T-helper 1 cell treated with Interleukin-12 subunit alpha and Interleukin-12 subunit beta and Interleukin-4 antibody, amounts not matched to agents 30 ng/mL and 1 ng/mL, for 36 hours (primary cell): Measurements from ENCODE around the gene PDE4DIP. TPM values are rescaled to one million over a fixed set of nuclear protein-coding genes. Genes with fewer than 3 reads are reported as not detected.
"Not testable (repeated sequence)": the region's sequence is repeated elsewhere in the genome, so short reads cannot be mapped to it uniquely, and the experiment has no call there.

Experiments
- intact Hi-C: fragments of 100-400 bp; cut with micrococcal nuclease; formaldehyde crosslinking; loops from one replicate; pipeline ENCODE4 v1.15.1; 2024
- total RNA-seq: library from RNA; stranded (reverse); gene quantifications from 2 replicates; pipeline ENCODE4 v1.2.3, GENCODE V29; 2022

The PDE4DIP gene
- 47.9 and 51.3 TPM in 2 replicates for total RNA-seq

DNA sequence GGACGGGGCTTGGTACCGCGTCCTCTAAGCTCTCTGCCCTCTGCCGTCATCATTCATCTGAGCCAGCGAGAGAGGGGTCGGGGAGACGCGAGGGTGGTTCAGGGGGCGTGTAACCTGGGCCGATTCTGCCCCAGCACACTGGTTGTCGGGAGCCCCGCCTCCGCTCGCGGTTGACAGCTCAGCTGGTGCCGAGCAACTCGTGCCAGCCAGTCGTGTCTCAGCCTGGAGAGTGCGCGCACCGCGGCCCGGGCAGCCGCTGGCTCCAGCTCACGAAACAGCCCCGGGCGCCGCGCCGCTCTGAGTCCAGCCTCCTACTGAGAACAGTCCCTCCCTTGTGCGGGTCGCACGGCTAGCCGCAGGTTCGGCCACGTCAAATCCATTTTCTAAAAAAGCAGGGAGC, at the start of gene PDE4DIP:
Gene PDE4DIP, plus strand, starts transcription at position 209 of the 400 bp plus-strand sequence. CDS start 347 bp downstream, outside the sequence.
- intact Hi-C loops: not testable (repeated sequence)

DNA sequence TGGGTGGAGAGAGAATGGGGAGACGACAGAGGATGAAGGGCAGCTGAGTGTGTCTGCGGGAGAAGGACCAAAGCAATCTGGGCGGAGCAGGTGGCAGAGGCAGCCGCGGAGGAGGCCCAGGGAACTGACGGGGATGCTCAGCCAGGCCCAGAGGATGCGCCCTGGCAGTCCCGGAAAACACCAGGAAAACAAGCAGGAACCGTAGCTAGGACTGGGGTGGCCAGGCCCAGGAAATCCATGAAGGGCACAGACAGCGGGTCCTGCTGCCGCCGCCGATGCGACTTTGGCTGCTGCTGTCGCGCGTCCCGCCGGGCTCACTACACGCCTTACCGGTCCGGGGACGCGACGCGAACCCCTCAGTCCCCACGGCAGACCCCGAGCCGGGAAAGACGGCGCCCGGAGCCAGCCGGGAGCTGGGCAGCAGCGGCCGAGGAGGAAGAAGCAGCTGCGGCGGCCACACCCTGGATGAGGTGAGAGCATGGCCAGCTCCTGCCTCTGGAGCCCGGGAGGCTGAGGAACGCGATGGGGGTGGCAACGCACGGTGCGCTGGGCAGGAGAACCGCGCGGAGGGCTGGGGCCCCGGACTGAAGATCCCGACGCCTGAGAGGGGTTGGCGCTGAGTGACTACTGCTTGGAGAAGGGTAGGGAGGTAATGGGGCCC, 35.8 kb upstream of the PDE4DIP start:
- intact Hi-C loops: not testable (repeated sequence)

DNA sequence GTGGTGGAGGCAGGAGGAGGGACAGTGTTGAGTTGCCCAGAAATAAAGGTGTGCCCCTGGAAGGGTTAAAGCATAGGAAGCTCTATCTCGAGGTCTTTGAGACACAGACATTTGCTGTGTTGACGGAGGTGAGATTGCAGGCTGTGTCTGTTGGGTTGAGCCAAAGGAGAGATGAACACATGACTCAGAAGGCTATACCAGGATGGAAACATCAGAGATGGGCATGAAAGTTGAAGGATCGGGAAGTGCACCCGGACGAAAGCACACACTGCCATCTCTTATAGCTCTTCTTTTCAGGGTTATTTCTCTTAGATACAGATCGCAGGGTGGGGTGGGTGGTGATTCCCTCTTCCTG, 35.3 kb upstream of the PDE4DIP start:
- intact Hi-C loops: not testable (repeated sequence)

DNA sequence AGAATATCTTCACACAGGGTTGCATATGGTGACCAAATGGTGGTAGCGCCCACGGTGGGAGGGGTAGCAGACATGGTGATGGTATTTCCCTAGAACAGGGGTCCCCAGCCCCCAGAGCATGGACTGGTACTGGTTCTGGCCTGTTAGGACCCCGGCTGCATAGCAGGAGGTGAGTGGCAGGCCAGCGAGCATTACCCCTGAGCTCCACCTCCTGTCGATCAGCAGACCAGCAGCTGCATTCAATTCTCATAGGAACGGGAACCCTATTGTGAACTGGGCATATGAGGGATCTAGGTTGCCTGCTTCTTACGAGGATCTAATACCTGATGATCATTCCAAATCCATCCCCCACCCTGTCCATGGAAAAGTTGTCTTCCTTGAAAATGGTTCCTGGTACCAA, 22.0 kb upstream of the PDE4DIP start:
- intact Hi-C loops: not testable (repeated sequence)

DNA sequence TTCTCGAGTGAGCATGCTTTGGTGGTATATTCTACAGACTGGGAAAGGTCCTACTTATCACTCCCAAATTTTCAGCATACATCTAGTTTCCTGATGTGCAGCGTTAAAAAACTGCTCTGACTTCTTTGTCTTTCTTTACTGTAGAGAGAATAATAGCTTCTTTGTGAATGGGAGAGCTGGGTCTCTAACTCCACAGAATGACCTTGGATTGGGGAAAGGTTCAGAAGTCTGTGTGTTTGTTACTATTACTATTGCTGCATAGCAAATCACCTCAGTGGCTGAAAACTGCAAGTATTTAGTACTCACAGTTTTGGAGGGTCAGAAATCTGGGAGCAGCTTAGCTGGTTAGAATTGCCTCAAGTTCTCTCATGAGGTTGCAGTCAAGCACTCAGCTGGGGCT, 20.4 kb upstream of the PDE4DIP start:
- intact Hi-C loops: not testable (repeated sequence)

DNA sequence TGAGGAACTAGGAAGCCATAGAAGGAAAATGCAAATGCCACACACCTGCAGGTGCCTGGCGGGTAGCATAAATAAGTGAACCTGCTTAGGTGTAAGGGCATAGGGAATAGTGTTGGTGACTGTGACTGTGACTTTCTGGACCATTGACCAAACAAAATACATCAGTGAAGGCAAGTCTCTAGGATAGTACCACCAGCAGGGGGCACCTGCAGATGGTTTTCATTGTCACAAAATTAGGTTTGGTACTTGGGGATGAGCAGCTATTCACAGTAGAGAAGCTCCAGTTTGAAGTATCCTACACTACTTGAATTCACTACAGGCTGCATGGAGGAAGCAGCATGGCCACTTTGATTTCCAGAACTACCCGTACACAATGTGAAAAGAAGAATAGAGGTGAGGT, 19.2 kb upstream of the PDE4DIP start:
- intact Hi-C loops: not testable (repeated sequence)

DNA sequence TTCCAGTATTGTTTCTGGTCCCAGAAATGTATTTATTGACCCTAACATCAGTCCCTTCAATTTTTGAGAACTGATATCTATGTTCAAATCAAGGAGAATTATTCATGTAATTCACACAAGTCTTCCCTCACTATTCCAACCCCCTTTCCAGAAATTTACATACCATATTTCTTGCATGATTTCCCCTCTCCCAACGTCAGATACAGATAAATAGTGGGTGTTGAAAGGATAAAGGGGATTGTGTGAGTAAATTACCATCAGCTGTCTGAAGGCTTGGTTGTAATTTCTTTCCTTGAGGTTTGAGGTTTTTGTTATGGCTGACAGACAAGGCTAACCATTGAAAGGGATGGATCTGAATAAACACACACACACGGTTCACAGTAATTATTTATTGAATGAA, 15.7 kb upstream of the PDE4DIP start:
- intact Hi-C loops: not testable (repeated sequence)

DNA sequence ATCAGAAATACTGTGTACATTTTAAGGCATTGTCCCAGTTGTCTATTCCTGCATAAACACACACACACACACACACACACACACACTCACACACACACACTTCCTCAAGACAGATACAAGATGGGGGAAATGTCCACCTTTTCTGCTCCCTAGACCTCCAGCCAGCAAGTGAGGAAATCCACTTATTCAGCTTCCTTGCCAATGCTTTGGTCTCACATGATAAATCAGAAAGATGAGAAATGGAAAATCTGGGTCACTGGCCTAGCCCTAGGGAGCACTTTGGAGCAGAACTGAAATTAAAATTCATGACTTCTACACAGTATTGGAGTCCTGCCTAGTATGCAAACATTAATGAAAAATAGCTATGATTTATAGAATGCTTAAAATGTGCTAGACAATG, 15.3 kb upstream of the PDE4DIP start:
- intact Hi-C loops: not testable (repeated sequence)

DNA sequence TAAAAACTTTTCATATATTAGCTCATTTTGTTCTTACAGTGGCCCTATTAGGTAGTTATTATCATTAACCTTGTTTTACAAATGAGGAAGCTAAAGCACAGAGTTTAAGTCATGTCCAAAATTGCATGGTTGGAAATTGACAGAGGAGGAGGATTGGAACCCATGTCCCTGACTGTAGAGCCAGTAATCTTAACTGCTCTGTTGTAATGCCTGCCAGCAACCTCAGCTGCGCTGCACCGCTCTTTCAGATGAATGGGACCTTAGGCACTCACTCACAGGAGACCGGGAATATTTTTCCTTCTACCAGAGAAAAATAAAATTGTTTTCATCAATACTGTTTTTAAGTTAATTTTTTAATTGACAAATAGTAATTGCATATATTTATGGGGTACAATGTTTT, 14.9 kb upstream of the PDE4DIP start:
- intact Hi-C loops: not testable (repeated sequence)

DNA sequence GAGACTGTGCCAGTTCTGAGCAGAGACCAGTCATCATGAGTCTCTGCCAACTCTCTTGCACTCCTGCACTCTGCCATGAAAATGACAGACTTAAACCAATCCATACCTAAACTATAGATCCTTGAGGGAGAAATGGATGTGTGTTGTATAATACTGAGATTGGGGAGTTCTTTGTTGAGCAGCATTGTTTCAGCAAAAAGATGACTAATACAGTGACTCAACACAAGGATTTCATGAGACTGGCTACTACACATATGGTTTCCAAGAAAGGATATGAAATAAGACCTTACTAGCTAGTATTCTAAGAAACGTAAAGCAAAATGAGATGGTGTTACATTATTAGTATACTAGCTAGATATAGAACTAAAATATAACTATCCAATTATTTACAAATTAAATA, 3.0 kb upstream of the PDE4DIP start:
- intact Hi-C loops: not testable (repeated sequence)

DNA sequence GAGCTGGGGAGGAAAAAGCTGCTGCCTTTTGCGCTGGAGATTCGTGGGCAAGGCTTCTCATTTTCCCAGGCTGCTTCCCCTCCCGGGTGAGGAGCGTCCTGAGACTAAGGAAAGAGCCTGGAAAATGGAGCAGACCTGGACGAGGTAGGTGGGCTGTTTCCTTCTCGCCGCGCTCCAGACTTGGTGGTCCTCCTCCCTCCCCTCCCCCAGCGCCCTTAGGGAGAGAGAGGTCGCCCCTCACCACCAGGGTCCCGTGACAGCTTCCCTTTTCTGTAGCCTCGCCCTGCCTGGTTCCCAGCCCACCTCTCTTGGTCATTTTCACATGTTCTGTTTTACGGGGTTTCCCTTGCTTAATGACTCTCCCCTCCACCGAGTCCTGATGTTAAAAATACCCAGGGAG, 423 bp downstream of the PDE4DIP start:
- intact Hi-C loops: not testable (repeated sequence)

DNA sequence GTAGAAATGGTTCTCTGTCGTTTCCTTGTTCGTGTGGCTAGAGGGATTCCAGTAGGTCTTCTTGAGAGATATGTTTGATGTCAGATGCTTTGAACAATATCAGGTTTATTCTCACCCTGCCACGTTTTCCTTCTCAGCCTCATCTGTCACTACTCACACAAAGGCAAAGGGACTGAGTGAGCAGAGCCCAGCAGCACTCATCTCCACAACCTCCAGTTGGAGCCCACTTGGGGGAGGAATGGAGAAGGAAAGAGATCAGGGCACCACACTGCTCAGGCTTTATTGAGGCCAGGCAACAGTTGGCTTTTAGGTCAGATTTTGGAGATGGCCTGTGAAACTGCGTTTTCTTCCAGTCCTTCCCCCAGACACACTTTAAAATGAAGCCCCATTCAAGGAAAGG, 840 bp downstream of the PDE4DIP start:
- intact Hi-C loops: not testable (repeated sequence)

DNA sequence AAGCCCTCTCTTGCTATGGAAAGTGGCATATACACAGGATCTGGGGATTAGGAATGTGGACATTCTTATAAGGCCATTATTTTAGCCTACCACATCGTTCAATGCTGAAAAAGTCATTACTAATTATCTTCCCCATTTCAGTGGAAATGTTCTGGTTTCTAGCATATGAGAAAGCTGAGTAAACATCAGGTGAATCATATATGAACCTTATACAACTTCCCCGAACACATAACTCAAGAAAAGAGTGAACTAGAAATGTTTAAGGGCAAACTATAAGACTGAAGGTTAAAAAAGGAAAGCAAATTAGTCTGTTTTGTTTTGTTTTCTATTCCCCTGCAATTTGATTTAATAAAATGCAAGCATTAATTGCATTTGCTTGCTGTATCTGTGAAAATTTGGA, 6.1 kb downstream of the PDE4DIP start:
- intact Hi-C loops: not testable (repeated sequence)

DNA sequence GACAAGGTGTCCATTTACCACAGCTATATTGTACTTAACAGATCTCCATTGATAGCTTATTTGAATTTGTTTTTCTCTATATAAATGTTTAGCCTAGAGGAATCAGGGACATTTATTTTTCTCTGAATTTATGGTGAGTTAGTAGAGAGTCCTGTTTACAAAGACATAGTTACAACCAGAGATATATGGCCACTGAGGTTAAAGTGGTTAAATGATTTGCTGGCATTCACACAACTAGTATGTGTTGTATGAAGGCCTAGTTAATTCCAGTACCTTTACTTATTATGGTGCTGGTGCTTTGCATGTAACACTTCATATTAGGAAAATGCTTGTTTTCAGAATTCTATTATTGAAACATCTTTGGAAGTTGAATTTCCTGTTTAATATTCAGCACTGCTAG, 6.6 kb downstream of the PDE4DIP start:
- intact Hi-C loops: not testable (repeated sequence)

DNA sequence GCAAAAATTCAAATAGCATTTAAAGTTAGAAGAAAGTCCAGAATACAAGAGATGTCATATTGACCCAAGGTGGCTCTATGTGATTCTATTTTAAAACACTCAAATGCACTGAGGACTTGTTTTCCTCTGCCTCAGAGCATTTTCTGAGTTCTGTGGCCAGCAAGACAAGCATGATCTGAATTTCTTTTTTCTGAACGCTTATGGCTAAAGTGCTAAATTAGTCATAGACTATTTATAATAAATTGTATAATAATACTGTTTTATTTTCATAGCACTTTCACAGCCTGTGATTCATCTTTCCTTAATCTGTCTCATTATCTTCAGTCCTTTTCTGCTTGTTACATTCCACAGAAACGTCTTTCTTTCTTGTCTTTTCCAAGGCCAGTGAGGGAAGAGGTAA, 7.5 kb downstream of the PDE4DIP start:
- intact Hi-C loops: not testable (repeated sequence)

DNA sequence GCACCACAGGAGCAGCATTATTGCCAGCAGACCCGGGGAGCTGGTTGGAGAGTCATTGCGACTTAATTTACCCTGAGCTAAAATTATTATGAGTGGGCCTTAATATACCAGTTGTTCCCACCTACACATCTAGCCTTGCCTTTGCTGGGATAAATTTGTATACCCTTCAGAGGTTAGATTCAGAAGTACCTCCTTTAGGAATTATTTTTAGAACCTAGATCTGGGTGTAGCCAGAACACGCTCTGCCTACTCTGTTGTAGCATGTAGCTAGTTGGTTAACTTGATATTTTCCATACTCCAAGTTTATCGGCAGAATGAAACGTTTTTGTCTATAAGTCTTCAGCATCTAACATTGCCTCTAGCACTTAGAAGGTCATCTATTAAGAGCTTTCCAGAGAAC, 9.1 kb downstream of the PDE4DIP start:
- intact Hi-C loops: not testable (repeated sequence)

DNA sequence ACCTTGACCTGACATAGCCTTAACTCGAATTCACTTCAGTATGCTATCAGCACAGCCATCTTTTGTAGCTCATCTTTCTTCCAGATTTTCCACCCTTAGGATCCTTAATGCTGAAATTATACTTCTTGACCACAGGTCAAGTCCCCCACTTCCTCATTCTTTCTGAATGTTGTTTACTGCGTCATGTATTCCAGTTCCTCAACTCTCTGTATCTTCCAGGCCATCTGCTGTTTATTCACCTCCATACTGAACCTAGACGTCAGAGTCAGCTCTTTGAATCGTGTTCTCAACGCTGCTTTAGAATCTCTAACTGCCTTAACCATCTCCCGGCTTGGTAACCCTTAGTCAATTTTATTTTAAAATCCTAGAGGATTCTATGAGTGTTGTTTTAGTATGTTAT, 9.8 kb downstream of the PDE4DIP start:
- intact Hi-C loops: not testable (repeated sequence)

DNA sequence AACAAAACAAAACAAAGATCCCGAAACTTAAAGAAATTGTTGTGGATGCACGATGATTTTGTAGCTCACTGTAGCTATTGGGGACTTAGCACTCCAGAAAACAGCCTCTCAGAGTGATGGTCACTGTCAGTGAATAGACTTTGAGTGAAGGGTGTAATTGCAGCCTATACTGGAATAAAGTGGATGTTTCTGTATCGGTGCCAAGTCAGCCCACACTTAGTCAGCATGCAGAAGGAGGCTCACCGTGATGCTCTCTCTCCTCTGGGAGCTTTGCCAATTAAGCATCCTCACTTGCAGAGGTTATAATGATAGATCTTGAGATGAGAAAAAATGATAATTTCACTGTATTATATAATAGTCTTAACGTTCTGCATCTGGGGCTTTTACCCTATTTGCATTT, 11.1 kb downstream of the PDE4DIP start:
- intact Hi-C loops: not testable (repeated sequence)

DNA sequence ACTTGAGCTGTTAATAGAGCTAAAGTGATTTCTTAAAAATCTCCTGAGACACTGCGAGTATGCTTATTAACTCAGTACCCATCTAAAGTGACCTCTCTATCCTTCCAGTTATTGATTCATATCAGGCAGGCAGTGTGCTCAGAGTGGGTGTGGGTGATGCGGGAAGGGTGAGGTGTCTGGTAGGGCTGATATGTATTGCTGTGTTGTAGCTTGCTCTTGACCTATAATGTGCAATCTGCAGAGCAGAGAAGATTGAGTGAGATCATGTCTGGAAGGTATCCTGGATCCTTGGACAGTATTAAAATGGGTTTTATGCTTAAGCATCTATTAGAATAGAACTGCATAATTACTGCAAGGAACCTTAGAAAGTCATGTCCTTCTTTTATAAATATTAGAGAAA, 15.8 kb downstream of the PDE4DIP start:
- intact Hi-C loops: not testable (repeated sequence)

DNA sequence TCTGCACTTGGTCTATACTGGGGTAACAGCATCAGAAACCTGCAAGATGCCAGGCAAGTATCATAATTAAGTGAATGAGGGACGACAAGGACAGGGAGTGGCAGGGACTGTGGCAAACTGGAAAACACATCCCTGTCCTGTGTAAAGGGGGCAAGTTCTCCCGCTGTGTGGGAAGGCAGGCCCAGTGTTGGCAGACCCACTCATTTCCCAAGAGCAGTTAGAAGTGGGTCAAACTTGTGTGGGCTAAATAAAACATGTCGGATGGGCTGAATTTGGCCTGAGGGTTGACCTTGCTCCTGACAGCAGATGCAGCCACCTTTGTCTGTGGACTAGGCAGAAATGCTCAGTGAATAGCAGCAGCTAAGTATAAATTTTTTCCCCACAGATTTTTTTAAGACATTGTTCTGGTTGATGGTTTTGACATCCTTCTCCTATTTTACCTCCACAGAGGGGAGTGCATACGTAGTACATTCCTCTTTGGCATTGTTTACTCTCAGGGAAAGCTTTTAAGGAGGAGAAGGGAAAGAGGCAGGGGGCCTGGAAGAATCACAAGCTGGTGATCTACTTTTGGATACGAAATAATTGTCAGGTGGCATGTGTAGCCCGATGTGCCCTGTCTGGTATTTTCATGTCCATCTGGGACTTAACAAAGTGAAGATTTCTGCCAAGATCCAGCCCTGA, 16.5 kb downstream of the PDE4DIP start:
- intact Hi-C loops: not testable (repeated sequence)

DNA sequence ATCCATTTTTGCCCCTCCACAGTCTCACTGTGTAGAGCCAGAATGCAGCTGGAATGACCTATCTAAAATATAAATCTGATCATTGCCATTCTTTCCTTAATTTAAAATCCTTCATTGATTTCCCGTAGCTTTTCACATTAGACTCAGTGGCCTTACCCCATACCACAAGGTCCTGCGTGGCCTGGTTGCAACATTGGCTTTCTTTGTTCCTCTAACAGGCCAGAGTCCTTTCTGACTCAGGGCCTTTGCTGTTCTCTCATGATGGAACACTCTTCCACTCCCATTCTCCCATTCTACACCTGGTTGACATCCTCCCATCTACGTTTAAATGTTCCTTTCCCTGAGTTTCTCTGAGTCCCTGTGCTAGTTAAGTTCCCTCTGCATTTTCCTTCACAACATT, 18.4 kb downstream of the PDE4DIP start:
- intact Hi-C loops: not testable (repeated sequence)

DNA sequence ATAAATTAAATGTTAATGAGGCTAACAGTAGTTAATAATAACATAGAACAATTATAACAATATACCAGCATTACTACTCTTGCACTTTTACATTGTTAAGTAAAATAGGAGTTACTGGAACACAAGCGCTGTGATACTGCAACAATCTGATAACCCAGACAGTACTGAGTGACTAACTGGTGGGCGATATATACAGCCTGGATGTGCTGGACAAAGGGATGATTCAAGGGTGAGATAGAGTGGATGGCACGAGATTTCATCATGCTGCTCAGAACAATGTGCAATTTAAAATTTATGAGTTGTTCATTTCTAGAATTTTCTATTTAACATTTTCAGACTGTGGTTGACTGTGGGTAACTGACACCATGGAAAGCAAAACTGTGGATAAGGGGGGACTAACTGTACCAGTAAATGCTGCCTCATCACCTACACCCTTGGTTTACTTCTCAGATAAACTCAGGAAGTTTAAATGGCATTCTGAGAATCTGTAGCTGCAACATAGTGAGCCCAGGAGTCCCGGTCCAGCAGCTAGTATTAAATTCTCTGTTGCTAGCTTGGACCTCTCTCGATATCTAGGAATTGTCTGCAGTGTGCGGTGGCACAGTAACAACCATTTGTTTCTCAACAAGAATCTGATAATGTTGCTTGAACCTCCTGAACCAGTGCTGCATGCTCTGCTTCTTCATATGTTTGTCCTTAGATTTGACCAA, 24.9 kb downstream of the PDE4DIP start:
- intact Hi-C loops: not testable (repeated sequence)

DNA sequence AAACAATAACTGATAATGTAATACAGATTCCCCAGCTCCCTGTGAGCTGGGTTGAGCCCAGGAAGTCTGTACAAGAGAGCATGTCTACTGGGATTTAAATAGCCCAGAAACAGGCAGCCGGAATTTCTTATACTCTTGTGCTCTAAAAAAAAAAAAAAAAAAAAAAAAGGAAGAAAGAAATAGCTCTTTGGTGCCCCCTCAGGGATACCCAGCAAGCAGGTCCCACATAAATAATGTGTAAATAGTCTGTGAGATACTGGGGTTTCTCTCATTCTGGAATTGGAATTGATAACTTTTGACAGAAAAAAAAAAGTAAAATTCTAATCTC, 25.4 kb downstream of the PDE4DIP start:
- intact Hi-C loops: not testable (repeated sequence)
